OCI-LY3 (cell line): Measurements from ENCODE around the gene D2HGDH.

Experiments
- H2AFZ ChIP-seq: fragments of 200-600, 300-600 bp; shearing (Covaris generic); 2 replicates; pipeline ENCODE4 v1.6.0; 2014; ENCODE audit warnings: antibody characterized with exemption, low read depth, low read length
- H3K27ac ChIP-seq: fragments of 200-600, 300-600 bp; sonication (generic); 2 replicates; pipeline ENCODE4 v1.5.1; 2014; ENCODE audit warnings: mild to moderate bottlenecking, low read length, moderate library complexity, mixed read lengths
- H3K27me3 ChIP-seq: fragments of 200-600, 300-600 bp; sonication (generic); 2 replicates; pipeline ENCODE4 v1.6.1; 2014; ENCODE audit warnings: low read depth, low read length, mixed read lengths
- H3K36me3 ChIP-seq: fragments of 200-600, 300-600 bp; sonication (generic); replicated peaks from 2 replicates; pipeline ENCODE3; 2014; ENCODE audit warnings: low read depth, low read length, mixed read lengths
- H3K4me1 ChIP-seq: fragments of 300-600, 200-600 bp; sonication (generic); 2 replicates; pipeline ENCODE4 v1.6.1; 2014; ENCODE audit warnings: low read length, mixed read lengths
- H3K4me2 ChIP-seq: fragments of 200-600, 300-600 bp; sonication (generic); 2 replicates; pipeline ENCODE4 v1.6.1; 2014; ENCODE audit warnings: low read length, mixed read lengths
- H3K4me3 ChIP-seq: fragments of 300-600, 200-600 bp; sonication (generic); 2 replicates; pipeline ENCODE4 v1.5.1; 2014; ENCODE audit warnings: antibody characterized with exemption, mild to moderate bottlenecking, low read length, moderate library complexity
- H3K79me2 ChIP-seq: fragments of 300-600, 200-600 bp; shearing (Covaris generic); 2 replicates; pipeline ENCODE4 v1.6.1; 2014; ENCODE audit warnings: mild to moderate bottlenecking, low read length, mixed read lengths
- H3K9ac ChIP-seq: fragments of 300-600, 200-600 bp; shearing (Covaris generic); 2 replicates; pipeline ENCODE4 v1.6.0; 2014; ENCODE audit warnings: mild to moderate bottlenecking, low read length, moderate library complexity
- H3K9me3 ChIP-seq: fragments of 200-600, 300-600 bp; shearing (Covaris generic); 2 replicates; pipeline ENCODE4 v1.6.1; 2014; ENCODE audit warnings: low read length, mixed read lengths; ENCODE audit not compliant: insufficient read depth
- H4K20me1 ChIP-seq: fragments of 200-600, 300-600 bp; sonication (generic); 2 replicates; pipeline ENCODE4 v1.6.1; 2016; ENCODE audit warnings: low read length, mixed read lengths; ENCODE audit not compliant: insufficient read depth
- EZH2phosphoT487 ChIP-seq: fragments of 200-600 bp; shearing (Covaris generic); IDR thresholded peaks from 2 replicates; pipeline ENCODE4 v1.6.1; 2018; ENCODE audit warnings: antibody characterized with exemption, mixed run types, low read depth
- TF ChIP-seq, protein P1 (sequence below): fragments of 200-600, 300-600 bp; sonication (generic); IDR thresholded peaks from 2 replicates; pipeline ENCODE4 v1.5.1; 2014; ENCODE audit warnings: antibody characterized with exemption, low read length, low read depth

The D2HGDH gene

DNA sequence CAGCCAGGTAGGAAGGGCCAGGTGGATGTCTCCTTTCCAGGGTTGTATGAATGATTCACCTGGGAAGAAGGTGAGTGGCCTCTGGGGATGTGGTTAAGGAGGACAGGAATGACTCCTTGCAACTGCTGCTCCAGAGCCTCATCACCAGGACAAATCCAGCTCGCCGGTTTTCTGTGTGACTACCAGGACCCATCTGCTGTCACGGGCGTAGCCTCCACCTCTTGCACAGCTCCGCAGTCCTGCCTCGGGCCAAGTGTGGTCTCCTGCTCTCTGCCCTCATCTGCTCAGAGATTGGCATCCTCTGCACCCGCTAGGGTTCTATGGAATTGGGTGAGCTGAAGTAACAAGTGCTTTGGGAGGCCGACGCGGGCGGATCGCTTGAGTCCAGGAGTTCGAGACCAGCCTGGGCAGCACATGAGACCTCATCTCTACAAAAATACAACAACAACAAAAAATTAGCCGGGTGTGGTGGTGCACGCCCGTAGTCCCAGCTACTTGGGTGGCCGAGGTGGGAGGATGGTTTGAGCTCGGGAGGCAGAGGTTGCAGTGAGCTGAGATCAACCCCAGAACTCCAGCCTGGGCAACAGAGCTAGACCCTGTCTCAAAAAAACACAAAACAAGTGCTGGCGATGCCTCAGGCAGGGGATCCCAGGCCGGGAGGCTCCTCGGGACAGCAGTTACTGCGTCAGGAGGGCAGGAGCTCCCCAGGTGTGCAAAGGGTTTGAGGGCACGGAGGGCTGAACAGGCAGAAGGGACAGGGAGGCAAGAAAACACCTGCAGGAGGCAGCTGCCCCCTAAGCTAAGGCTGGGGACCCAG, 831 bp upstream of the D2HGDH start:
- no peaks in the 10 kb centered on the region for H4K20me1 ChIP-seq
- H3K9ac ChIP-seq, result peak overlapping the region; percentile 64; the same call in 1 of the 2 replicates
- peaks cover 51% of the 10 kb centered on the region for H3K4me1 ChIP-seq
- peaks cover 12% of the 10 kb centered on the region for H3K79me2 ChIP-seq
- H2AFZ ChIP-seq, result no peak overlapping the region
- peak overlapping the region; percentile 97 for H3K4me3 ChIP-seq
- H3K4me2 ChIP-seq, result peak overlapping the region; percentile 76
- H3K27ac ChIP-seq, result no peak overlapping the region
- H3K9me3 ChIP-seq, result no peaks in the 10 kb centered on the region
- peaks cover 4% of the 10 kb centered on the region for H3K36me3 ChIP-seq
- TF ChIP-seq, protein P1, sequence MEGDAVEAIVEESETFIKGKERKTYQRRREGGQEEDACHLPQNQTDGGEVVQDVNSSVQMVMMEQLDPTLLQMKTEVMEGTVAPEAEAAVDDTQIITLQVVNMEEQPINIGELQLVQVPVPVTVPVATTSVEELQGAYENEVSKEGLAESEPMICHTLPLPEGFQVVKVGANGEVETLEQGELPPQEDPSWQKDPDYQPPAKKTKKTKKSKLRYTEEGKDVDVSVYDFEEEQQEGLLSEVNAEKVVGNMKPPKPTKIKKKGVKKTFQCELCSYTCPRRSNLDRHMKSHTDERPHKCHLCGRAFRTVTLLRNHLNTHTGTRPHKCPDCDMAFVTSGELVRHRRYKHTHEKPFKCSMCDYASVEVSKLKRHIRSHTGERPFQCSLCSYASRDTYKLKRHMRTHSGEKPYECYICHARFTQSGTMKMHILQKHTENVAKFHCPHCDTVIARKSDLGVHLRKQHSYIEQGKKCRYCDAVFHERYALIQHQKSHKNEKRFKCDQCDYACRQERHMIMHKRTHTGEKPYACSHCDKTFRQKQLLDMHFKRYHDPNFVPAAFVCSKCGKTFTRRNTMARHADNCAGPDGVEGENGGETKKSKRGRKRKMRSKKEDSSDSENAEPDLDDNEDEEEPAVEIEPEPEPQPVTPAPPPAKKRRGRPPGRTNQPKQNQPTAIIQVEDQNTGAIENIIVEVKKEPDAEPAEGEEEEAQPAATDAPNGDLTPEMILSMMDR, result no peak
- no peak for TF ChIP-seq EZH2phosphoT487
- H3K27me3 ChIP-seq, result no peaks in the 10 kb centered on the region

- Histone ChIP-seq H3K4me1 (peaks cover 47% of the 10 kb centered on the region), H3K79me2 (peaks cover 12% of the 10 kb centered on the region), H3K4me2 (peak overlapping the region; percentile 76), H3K4me3 (peak overlapping the region; percentile 97), H4K20me1 (no peaks in the 10 kb centered on the region), H2AFZ (peak overlapping the region; percentile 39; the same call in 1 of the 2 replicates), H3K27me3 (no peaks in the 10 kb centered on the region), H3K36me3 (no peaks in the 10 kb centered on the region), H3K9me3 (no peaks in the 10 kb centered on the region), H3K27ac (no peak overlapping the region), H3K9ac (peak overlapping the region; percentile 64; the same call in 1 of the 2 replicates)
- TF ChIP-seq, protein P1, result peak; percentile 22; the same call in 1 of the 2 replicates
- TF ChIP-seq EZH2phosphoT487, result no peak
Observed at GRCh38 chr2:241734208-241734466, 293 bp upstream of the D2HGDH start.

GRCh38 chr2:241736111-241736510, 1.7 kb downstream of the D2HGDH start:
- Histone ChIP-seq H3K4me3 (no peak overlapping the region; the same call in 1 of the 2 replicates), H3K36me3 (no peaks in the 10 kb centered on the region), H2AFZ (no peak overlapping the region), H3K27ac (no peak overlapping the region), H3K4me2 (no peak overlapping the region), H3K9ac (no peak overlapping the region), H3K4me1 (peaks cover 27% of the 10 kb centered on the region), H4K20me1 (no peaks in the 10 kb centered on the region), H3K79me2 (peaks cover 12% of the 10 kb centered on the region), H3K9me3 (no peaks in the 10 kb centered on the region), H3K27me3 (no peaks in the 10 kb centered on the region)
- TF ChIP-seq, protein P1, result no peak
- no peak for TF ChIP-seq EZH2phosphoT487

DNA sequence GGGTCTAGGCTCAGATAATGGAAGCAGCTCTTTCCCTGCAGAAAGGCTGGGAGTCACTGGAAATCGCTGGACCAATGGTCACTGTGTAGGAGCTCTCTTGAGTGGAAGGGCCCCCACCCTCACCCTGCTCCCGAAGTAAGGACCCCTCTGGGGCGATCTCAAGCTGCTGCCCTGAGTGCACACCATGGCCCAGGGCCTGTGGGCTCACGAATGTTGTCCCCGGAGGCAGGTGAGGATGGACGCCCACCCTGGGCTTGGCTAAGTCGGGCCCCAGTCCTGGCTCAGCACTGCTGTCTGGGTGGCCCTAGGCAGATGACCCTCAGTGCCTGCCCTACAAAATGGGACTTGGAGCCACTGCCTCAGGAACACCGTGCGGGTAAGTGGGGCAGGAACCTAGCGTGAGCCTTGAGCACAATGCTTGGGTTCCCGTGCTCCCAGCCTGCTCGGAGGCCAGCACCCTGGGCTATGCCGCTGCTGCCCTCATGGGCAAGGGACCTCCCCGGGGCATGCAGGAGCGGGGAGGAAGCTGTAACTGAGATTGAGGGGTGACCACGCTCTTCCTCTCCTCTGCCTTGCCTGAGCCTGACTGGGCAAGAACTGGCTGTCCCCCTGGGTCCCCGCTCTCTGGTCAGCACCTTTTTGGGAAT, 3.7 kb downstream of the D2HGDH start:
- no peak overlapping the region for H3K4me3 ChIP-seq
- H3K4me1 ChIP-seq, result peaks cover 13% of the 10 kb centered on the region
- no peaks in the 10 kb centered on the region for H3K27me3 ChIP-seq
- TF ChIP-seq, protein P1, result no peak
- no peaks in the 10 kb centered on the region; the same call in 1 of the 2 replicates for H4K20me1 ChIP-seq
- no peak overlapping the region for H2AFZ ChIP-seq
- H3K9ac ChIP-seq, result no peak overlapping the region
- H3K79me2 ChIP-seq, result peaks cover 12% of the 10 kb centered on the region
- no peak overlapping the region for H3K4me2 ChIP-seq
- H3K9me3 ChIP-seq, result no peaks in the 10 kb centered on the region
- H3K36me3 ChIP-seq, result no peaks in the 10 kb centered on the region
- H3K27ac ChIP-seq, result no peak overlapping the region
